ENCODE results near the gene AOPEP.

The AOPEP gene

GRCh38 chr9:95093586-95093985 lies 367.1 kb downstream of the AOPEP start:
- Histone ChIP-seq H3K9me2 (ENCODE audit: low read depth, low read length) (no peaks in the 10 kb centered on the region), H3K4me3 (ENCODE audit: low read depth, low read length, poor library complexity, severe bottlenecking) (no peak overlapping the region), H3K9me3 (ENCODE audit: low read length) (no peaks in the 10 kb centered on the region), H3K9ac (ENCODE audit: low read length) (no peak overlapping the region), H4K20me1 (ENCODE audit: insufficient read depth, low read length) (no peaks in the 10 kb centered on the region), H2AFZ (ENCODE audit: low read length) (no peak overlapping the region), H3K27ac (ENCODE audit: low read depth, low read length, poor library complexity, severe bottlenecking) (no peak overlapping the region), H3K4me1 (ENCODE audit: insufficient read depth, low read length, severe bottlenecking) (peaks cover 16% of the 10 kb centered on the region), H3K27me3 (ENCODE audit: insufficient read depth, low read length) (no peaks in the 10 kb centered on the region), H3K79me2 (ENCODE audit: insufficient read depth, low read length) (no peaks in the 10 kb centered on the region), H3K36me3 (ENCODE audit: insufficient read depth, low read length) (no peaks in the 10 kb centered on the region), H3K4me2 (ENCODE audit: low read length) (no peak overlapping the region), H3F3A (ENCODE audit: insufficient read depth, low read length) (no peaks in the 10 kb centered on the region)
- TF ChIP-seq EZH2 (IDR thresholded peaks at IDR 0.05; ENCODE audit: borderline replicate concordance, low read length): no peak
- TF ChIP-seq CTCF (IDR thresholded peaks at IDR 0.05; ENCODE audit: low read length): no peak

GRCh38 chr9:95094002-95094401 lies 367.5 kb downstream of the AOPEP start:
- no peak overlapping the region for H3K9ac ChIP-seq (ENCODE audit: low read length)
- H3K9me2 ChIP-seq (ENCODE audit: low read depth, low read length): no peaks in the 10 kb centered on the region
- peaks cover 16% of the 10 kb centered on the region for H3K4me1 ChIP-seq (ENCODE audit: insufficient read depth, low read length, severe bottlenecking)
- H3K4me3 ChIP-seq (ENCODE audit: low read depth, low read length, poor library complexity, severe bottlenecking): no peak overlapping the region
- no peaks in the 10 kb centered on the region for H3K79me2 ChIP-seq (ENCODE audit: insufficient read depth, low read length)
- H3K9me3 ChIP-seq (ENCODE audit: low read length): no peaks in the 10 kb centered on the region
- no peaks in the 10 kb centered on the region for H3K27me3 ChIP-seq (ENCODE audit: insufficient read depth, low read length)
- no peak overlapping the region for H3K27ac ChIP-seq (ENCODE audit: low read depth, low read length, poor library complexity, severe bottlenecking)
- H3F3A ChIP-seq (ENCODE audit: insufficient read depth, low read length): no peaks in the 10 kb centered on the region
- H3K36me3 ChIP-seq (ENCODE audit: insufficient read depth, low read length): no peaks in the 10 kb centered on the region
- no peak overlapping the region for H3K4me2 ChIP-seq (ENCODE audit: low read length)
- H2AFZ ChIP-seq (ENCODE audit: low read length): no peak overlapping the region
- no peak for TF ChIP-seq CTCF (IDR thresholded peaks at IDR 0.05; ENCODE audit: low read length)
- no peak for TF ChIP-seq EZH2 (IDR thresholded peaks at IDR 0.05; ENCODE audit: borderline replicate concordance, low read length)
- no peaks in the 10 kb centered on the region for H4K20me1 ChIP-seq (ENCODE audit: insufficient read depth, low read length)

GRCh38 chr9:95095641-95096355 lies 369.3 kb downstream of the AOPEP start:
- no peak overlapping the region for H3K4me3 ChIP-seq (ENCODE audit: low read depth, low read length, poor library complexity, severe bottlenecking)
- no peak overlapping the region for H3K9ac ChIP-seq (ENCODE audit: low read length)
- no peaks in the 10 kb centered on the region for H3K79me2 ChIP-seq (ENCODE audit: insufficient read depth, low read length)
- no peaks in the 10 kb centered on the region for H3K9me3 ChIP-seq (ENCODE audit: low read length)
- no peak overlapping the region for H3K27ac ChIP-seq (ENCODE audit: low read depth, low read length, poor library complexity, severe bottlenecking)
- H3F3A ChIP-seq (ENCODE audit: insufficient read depth, low read length): no peaks in the 10 kb centered on the region
- TF ChIP-seq EZH2 (IDR thresholded peaks at IDR 0.05; ENCODE audit: borderline replicate concordance, low read length) (no peak), CTCF (IDR thresholded peaks at IDR 0.05; ENCODE audit: low read length) (no peak)
- H3K27me3 ChIP-seq (ENCODE audit: insufficient read depth, low read length): no peaks in the 10 kb centered on the region
- H3K4me1 ChIP-seq (ENCODE audit: insufficient read depth, low read length, severe bottlenecking): peaks cover 12% of the 10 kb centered on the region
- no peaks in the 10 kb centered on the region for H3K9me2 ChIP-seq (ENCODE audit: low read depth, low read length)
- H4K20me1 ChIP-seq (ENCODE audit: insufficient read depth, low read length): no peaks in the 10 kb centered on the region
- H3K36me3 ChIP-seq (ENCODE audit: insufficient read depth, low read length): peaks cover 5% of the 10 kb centered on the region; the same call in 1 of the 2 replicates
- no peak overlapping the region for H3K4me2 ChIP-seq (ENCODE audit: low read length)
- H2AFZ ChIP-seq (ENCODE audit: low read length): no peak overlapping the region

All from OCI-LY1 (cell line).